NCI-H526 (cell line): ENCODE results near the gene PLCB2.

Source experiments
- DNase-seq, 2 experiments: peaks; one replicate each; lab custom pipeline; 2025; lab: John Stamatoyannopoulos, UW

PLCB2 gene

GRCh38 chr15:40269604-40270003, 38.1 kb downstream of the PLCB2 start:
- no peak for DNase-seq

DNA sequence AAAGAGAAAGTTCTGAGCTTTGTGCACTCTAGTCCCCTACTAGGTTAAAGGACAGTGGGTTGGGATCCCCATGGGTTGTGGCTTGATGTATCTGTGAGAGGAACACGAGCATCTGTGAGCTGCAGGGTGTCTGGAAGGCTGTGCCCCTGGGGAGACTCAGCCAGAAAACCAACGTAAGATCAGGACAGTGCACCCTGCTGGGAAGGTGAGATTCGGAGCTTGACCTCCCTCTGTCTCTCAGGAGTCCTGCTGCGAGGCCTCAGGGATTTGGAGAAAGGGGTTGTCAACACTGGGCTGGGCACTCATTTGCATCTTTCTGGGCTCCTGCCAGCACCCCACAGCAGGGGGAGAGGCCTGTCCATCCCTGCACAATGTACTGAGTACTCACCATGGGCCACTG, 40.1 kb downstream of the PLCB2 start:
- no peak for DNase-seq

DNA sequence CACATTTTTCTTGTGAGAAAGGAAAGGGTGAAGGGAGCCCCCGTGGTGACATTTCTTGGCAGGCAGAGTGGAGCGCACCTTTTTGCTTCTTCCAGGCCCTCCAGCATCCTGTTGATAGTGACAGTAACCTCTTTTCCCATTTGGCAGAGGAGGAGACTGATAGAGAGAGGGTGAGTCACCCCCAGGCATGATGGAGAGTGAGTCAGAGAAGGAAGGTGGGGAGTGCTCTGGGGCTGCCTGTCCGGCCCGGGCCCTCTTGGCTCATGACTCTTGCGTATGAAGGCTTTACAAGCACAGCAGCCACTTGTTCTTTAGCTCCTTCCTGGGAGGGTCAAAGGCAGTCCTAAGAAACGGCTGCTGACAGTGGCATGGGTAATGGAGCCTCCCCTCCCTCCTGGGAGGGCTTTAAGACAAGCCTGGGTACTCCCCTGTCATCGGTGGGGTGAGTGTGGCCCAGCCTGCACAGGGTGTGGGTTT, 40.9 kb downstream of the PLCB2 start:
- no peak for DNase-seq

DNA sequence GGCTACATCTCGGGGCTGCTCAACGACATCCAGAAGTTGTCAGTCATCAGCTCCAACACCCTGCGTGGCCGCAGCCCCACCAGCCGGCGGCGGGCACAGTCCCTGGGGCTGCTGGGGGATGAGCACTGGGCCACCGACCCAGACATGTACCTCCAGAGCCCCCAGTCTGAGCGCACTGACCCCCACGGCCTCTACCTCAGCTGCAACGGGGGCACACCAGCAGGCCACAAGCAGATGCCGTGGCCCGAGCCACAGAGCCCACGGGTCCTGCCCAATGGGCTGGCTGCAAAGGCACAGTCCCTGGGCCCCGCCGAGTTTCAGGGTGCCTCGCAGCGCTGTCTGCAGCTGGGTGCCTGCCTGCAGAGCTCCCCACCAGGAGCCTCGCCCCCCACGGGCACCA, 41.9 kb downstream of the PLCB2 start:
- no peak for DNase-seq

GRCh38 chr15:40265355-40265754, 42.4 kb downstream of the PLCB2 start:
- DNase-seq = no peak

DNA sequence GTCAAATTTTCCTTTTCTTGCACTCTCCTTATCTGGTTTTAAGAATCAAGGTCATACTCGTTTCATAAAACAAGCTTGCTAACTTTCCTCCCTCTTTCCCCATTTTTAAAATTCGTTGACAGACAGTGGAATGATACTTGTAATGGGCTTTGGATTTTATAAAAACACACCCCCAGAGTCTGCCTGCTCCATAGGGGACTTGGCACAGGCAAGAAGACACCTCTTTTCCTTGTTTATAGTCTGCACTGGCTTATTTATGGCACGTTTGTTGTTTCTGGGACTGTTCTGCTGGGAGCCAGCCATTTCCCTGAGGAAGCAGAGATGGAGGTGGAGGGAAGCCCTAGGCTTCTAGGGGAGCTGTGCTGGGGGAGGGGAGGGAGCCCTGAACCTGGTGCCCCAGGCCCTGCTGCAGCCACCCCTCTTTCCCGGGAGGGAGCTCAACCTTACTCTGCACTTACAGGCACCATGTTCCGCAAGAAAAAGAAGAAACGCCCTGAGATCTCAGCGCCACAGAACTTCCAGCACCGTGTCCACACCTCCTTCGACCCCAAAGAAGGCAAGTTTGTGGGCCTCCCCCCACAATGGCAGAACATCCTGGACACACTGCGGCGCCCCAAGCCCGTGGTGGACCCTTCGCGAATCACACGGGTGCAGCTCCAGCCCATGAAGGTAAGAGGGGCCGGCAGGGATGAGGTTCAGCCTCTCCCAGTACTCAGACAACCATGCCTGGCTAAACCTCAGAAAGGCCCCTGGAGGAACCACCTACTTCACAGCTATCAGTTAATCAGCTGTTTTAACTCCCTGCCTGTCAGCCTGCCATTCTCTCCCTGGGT, 43.2 kb downstream of the PLCB2 start:
- no peak for DNase-seq

DNA sequence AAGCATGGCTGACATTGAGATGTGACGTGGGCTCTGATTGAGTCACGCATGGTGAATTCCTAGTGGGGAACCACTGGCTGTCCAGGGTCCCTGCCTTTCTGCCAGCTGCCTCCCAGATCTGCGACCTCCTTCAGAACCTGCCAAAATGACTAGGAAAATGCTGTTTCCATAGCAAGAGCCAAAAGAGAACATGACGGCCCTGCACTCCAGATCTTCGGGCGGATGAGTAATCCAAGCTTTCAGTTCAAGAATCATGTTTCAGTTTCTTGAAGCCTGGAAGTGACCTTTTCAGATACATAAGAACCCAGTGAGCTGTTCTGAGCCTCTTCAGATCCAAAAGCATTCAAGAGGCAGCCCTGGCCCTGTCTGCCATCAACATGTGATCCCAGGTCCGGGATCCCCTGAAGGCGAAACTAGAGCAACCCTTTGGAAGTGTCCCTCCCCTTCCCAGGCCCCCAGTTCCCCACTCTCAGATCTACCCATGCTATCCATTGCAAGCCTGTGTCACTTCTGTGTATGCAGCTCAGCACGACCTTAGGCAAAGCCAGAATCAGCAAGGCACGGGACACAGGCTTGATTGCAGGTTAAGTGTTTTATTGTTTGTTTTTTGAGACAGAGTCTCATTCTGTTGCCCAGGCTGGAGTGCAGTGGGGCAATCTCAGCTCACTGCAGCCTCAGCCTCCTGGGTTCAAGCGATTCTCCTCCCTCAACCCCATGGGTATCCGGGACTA, 44.5 kb downstream of the PLCB2 start:
- no peak for DNase-seq

- DNase-seq = no peak
These were observed 48.7 kb downstream of the PLCB2 start for GRCh38 chr15:40259021-40259420.

GRCh38 chr15:40258544-40258943, 49.2 kb downstream of the PLCB2 start:
- DNase-seq = no peak

GRCh38 chr15:40257656-40258450, 49.9 kb downstream of the PLCB2 start:
- DNase-seq = no peak

DNA sequence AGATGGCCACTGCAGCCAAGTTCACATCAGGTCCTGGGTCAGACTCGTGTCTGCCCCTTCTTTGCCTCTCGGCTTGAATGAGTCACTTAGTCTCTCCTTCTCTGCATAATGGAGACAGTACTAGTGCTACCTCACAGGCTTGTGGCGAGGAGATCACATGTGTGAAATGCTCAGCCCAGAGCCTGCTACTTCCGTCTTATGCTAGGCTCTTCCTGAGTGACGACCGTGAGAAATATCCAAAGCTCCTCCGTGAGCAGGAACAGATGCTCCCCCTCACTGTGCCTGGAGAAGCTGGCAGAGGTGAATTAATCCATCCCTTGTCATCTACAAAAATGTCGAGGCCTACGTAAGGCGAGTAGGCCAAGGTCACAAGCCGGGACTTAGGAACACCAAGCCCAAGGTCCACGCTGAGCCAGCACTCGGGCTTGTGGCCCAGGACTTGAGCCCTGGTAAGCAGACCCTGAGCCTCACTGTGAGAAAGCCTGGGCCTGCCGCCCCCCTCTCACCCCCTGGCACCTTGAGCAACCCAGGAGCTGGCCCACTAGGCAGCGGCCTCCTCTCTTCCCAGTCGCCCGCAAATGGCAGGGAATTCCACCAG, 51.0 kb downstream of the PLCB2 start:
- no peak for DNase-seq

GRCh38 chr15:40255033-40255432, 52.7 kb downstream of the PLCB2 start:
- DNase-seq = no peak

- no peak for DNase-seq
These were observed 53.3 kb downstream of the PLCB2 start for GRCh38 chr15:40254452-40254851.

DNA sequence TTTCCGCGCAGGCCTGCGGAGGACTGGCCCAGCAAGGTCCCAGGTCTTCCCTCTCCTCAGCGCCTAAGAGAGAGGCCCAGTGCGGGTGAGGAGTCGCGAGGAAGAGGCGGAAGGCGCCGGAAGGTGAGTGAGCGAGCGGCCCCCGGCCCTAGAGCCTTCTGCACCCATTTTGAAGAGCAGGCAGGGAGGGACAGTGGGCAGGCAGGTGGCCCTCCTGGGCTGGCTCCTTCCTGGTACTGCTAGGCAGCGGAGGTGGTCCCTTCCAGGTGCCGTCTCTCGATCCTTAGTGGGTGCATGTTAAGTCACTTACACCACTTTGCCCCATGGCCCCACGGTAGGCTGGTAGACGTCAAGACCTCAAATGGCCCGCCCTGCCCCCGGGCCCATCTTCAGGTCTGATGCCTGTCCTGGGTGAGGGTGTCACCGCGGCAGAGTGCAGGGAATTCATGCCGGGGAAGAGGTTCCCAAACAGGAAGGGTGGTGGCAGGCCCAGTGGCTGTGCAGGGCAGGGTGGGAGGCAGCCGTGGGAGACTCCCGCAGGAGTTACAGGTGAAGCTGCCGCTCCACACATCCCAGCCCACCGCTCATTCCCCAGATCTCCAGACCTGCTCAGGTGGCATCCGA, 54.5 kb downstream of the PLCB2 start:
- DNase-seq = peak in 1 of 2 experiments; percentile 56

DNA sequence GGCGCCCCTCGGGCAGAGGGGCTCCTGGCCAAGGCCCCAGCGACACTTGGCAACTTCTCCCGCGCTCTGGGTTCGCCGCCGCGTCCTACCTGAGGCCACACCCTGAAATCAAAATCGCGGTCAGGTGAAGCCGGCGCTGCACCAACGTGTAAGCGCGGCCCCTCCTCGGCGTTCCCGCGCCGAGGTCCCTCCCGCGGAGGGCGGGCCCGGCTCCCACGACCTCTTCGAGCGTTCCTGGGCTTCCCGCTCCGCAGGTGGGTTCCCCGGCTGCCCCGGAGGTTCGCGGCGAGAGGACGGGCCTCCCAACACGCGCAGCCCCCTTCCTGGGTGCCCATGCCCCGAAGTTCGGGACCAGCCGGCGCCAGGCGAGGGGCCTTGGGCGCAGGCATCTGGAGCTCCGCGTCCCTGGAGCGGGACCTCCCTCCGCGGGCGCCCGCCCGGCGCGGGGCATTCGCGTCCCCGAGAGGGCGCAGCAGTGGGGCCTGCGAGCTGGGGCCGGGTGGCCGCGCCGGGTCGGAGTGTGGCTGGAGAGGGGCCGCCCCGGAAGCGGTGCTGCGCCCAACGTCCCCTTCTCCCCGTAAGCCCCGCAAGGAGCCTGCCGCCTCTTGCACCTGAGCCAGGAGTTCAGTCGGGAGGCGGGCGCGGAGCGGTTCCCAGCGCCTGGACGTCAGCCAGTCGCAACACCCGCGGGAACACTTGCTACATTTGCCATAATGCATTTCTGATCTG, 55.1 kb downstream of the PLCB2 start:
- peak; percentile 52 to 86 for DNase-seq

DNA sequence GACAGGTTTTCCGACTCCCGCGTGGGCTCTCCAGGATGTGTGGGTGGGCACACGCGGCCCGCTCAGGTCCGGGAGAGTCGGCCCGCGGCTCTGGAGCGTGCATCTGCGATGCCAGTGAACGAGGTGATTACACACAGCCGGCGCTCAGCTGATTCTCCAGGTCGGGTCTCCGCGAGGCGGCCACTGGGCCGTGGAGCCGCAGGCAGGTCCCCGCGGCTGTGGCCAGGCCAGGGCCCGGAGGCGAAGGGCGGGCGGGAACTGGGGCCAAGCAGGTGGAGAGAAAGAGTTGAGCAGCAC, 55.6 kb downstream of the PLCB2 start:
- DNase-seq = peak in 1 of 2 experiments; percentile 81

GRCh38 chr15:40251486-40252140, 56.1 kb downstream of the PLCB2 start:
- DNase-seq = no peak

GRCh38 chr15:40250771-40251483, 56.8 kb downstream of the PLCB2 start:
- no peak for DNase-seq

- no peak for DNase-seq
These were observed 57.5 kb downstream of the PLCB2 start for GRCh38 chr15:40250304-40250656.
